C4-2B (cell line): Measurements from ENCODE around the gene CCDC71.

Experiments used
- H3K27ac ChIP-seq: fragments of 450-650 bp; 2 replicates; pipeline ENCODE4 v1.5.1; 2017
- CTCF ChIP-seq: fragments of 450-650 bp; conservative IDR thresholded peaks from 2 replicates; pipeline ENCODE4 v1.5.1; 2017; ENCODE audit warnings: mild to moderate bottlenecking
- ZFX ChIP-seq: fragments of 450-650 bp; IDR thresholded peaks from 2 replicates; pipeline ENCODE4 v1.6.1; 2017

CCDC71 gene

GRCh38 chr3:49121132-49121736 lies 44.9 kb downstream of the CCDC71 start:
- peak overlapping the region; percentile 97 for H3K27ac ChIP-seq
- TF ChIP-seq CTCF (no peak), ZFX (no peak)

GRCh38 chr3:49120438-49121131 lies 45.5 kb downstream of the CCDC71 start, which contains the start of gene USP19:
USP19 (minus strand) TSS chr3:49120823; CDS start chr3:49119145, 1,678 bp downstream.
- TF ChIP-seq CTCF (no peak), ZFX (peak; percentile 75; the same call in 1 of the 2 replicates)
- peak within 1 kb of the TSS; percentile 97 for H3K27ac ChIP-seq

GRCh38 chr3:49120096-49120437 lies 46.1 kb downstream of the CCDC71 start:
- peak overlapping the region; percentile 97 for H3K27ac ChIP-seq
- TF ChIP-seq CTCF (no peak), ZFX (no peak)

GRCh38 chr3:49119439-49119838 lies 46.7 kb downstream of the CCDC71 start:
- peak overlapping the region; percentile 97 for H3K27ac ChIP-seq
- TF ChIP-seq CTCF = no peak
- TF ChIP-seq ZFX = no peak

- TF ChIP-seq CTCF = no peak
- peak overlapping the region; percentile 97 for H3K27ac ChIP-seq
Observed at GRCh38 chr3:49119036-49119435, 47.1 kb downstream of the CCDC71 start.
